Measurements from ENCODE around the gene PCDHGA1.
A peak's percentile ranks its signal among the peaks of the same experiment; 100 is the strongest.
"Not testable (repeated sequence)": the region's sequence is repeated elsewhere in the genome, so short reads cannot be mapped to it uniquely, and the experiment has no call there.

The PCDHGA1 gene

GRCh38 chr5:141414548-141415274, 84.4 kb downstream of the PCDHGA1 start:
- DNase-seq (ENCODE audit: low spot score); H2AK5ac ChIP-seq (ENCODE audit: low read depth, low read length); H3K4ac ChIP-seq (ENCODE audit: low read length); H2AFZ ChIP-seq (ENCODE audit: low read length); H2BK12ac ChIP-seq (ENCODE audit: low read length); H3K79me1 ChIP-seq (ENCODE audit: low read depth, low read length); H2BK15ac ChIP-seq (ENCODE audit: low read length); H4K91ac ChIP-seq (ENCODE audit: low read depth, low read length, poor library complexity); H2BK5ac ChIP-seq (ENCODE audit: low read length); H3K18ac ChIP-seq (ENCODE audit: low read length); H3K23ac ChIP-seq (ENCODE audit: low read depth, low read length, poor library complexity); H3K4me2 ChIP-seq (ENCODE audit: insufficient read depth, low read length, poor library complexity, severe bottlenecking); H2BK120ac ChIP-seq (ENCODE audit: low read depth, low read length); H3K4me1 ChIP-seq (ENCODE audit: control insufficient read depth in 2 of 2, insufficient read depth in 1 of 2, low read depth in 1 of 2, low read length in 2 of 2); H3K4me3 ChIP-seq (ENCODE audit: low read length in 2 of 2); H3K14ac ChIP-seq (ENCODE audit: low read length); H3K9ac ChIP-seq (ENCODE audit: low read depth, low read length, poor library complexity); H4K8ac ChIP-seq (ENCODE audit: low read depth, low read length); H3K27ac ChIP-seq (replicated peaks; ENCODE audit: low read length); H3K27me3 ChIP-seq (ENCODE audit: control insufficient read depth in 3 of 3, insufficient read depth in 3 of 3, low read depth in 1 of 3, low read length in 3 of 3): not testable (repeated sequence)
- Histone ChIP-seq H3K36me3 (replicated peaks in 1 of 2; ENCODE audit: control insufficient read depth in 2 of 2, insufficient read depth in 2 of 2, low read length in 2 of 2) (peaks cover 32 to 64% of the 10 kb centered on the region in 2 donors), H3K9me3 (replicated peaks in 1 of 2; ENCODE audit: control insufficient read depth in 2 of 2, insufficient read depth in 1 of 2, low read depth in 1 of 2, low read length in 2 of 2) (peaks cover 54 to 96% of the 10 kb centered on the region in 2 donors)
- no CpG with 5 or more reads among the region's 46 CpGs for WGBS, 2 donors (ENCODE audit: extremely low coverage in 2 of 2, insufficient read length in 2 of 2, insufficient replicate concordance in 1 of 2)

GRCh38 chr5:141415275-141415618, 84.9 kb downstream of the PCDHGA1 start:
- peaks cover 32 to 66% of the 10 kb centered on the region in 2 donors for H3K36me3 ChIP-seq (replicated peaks in 1 of 2; ENCODE audit: control insufficient read depth in 2 of 2, insufficient read depth in 2 of 2, low read length in 2 of 2)
- not testable (repeated sequence) for H4K8ac ChIP-seq (ENCODE audit: low read depth, low read length); H3K14ac ChIP-seq (ENCODE audit: low read length)

DNA sequence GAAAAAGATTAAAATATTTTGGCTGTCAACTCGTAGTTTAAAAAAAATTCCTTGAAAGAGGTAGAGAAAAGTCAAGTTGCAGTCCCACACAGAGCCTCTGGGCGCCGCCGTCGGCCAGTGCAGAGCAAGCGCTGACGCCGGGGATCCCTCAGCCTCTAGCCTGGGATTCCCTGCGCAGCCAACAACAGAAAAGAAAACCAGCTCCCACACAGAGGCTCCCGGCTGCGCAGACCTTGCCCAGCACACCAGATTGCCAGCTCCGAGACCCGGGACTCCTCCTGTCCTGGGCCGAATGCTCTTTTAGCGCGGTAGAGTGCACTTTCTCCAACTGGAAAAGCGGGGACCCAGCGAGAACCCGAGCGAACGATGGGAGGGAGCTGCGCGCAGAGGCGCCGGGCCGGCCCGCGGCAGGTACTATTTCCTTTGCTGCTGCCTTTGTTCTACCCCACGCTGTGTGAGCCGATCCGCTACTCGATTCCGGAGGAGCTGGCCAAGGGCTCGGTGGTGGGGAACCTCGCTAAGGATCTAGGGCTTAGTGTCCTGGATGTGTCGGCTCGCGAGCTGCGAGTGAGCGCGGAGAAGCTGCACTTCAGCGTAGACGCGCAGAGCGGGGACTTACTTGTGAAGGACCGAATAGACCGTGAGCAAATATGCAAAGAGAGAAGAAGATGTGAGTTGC, 87.3 kb downstream of the PCDHGA1 start, which contains the start of gene PCDHGB7:
PCDHGB7 (plus strand) TSS at position 184 of the 679 bp plus-strand sequence; CDS start at position 367, 183 bp downstream.
- Histone ChIP-seq H3K4me3 (ENCODE audit: low read length in 2 of 2) (peak within 1 kb of the TSS; percentile 45 to 71), H3K36me3 (replicated peaks in 1 of 2; ENCODE audit: control insufficient read depth in 2 of 2, insufficient read depth in 2 of 2, low read length in 2 of 2) (peaks cover 47 to 71% of the 10 kb centered on the region in 2 donors), H2AFZ (ENCODE audit: low read length) (peak within 1 kb of the TSS; percentile 55), H3K18ac (ENCODE audit: low read length) (peak within 1 kb of the TSS; percentile 54), H3K9me3 (replicated peaks in 1 of 2; ENCODE audit: control insufficient read depth in 2 of 2, insufficient read depth in 1 of 2, low read depth in 1 of 2, low read length in 2 of 2) (peaks cover 62 to 97% of the 10 kb centered on the region in 2 donors)
- H2AK5ac ChIP-seq (ENCODE audit: low read depth, low read length); H3K27me3 ChIP-seq (ENCODE audit: control insufficient read depth in 3 of 3, insufficient read depth in 3 of 3, low read depth in 1 of 3, low read length in 3 of 3); H3K4me2 ChIP-seq (ENCODE audit: insufficient read depth, low read length, poor library complexity, severe bottlenecking); H2BK5ac ChIP-seq (ENCODE audit: low read length); H3K9ac ChIP-seq (ENCODE audit: low read depth, low read length, poor library complexity); H4K91ac ChIP-seq (ENCODE audit: low read depth, low read length, poor library complexity); H2BK15ac ChIP-seq (ENCODE audit: low read length); H3K23ac ChIP-seq (ENCODE audit: low read depth, low read length, poor library complexity); H3K4ac ChIP-seq (ENCODE audit: low read length); H3K14ac ChIP-seq (ENCODE audit: low read length); H2BK120ac ChIP-seq (ENCODE audit: low read depth, low read length); H3K27ac ChIP-seq (replicated peaks; ENCODE audit: low read length); H2BK12ac ChIP-seq (ENCODE audit: low read length); H3K79me1 ChIP-seq (ENCODE audit: low read depth, low read length); H3K4me1 ChIP-seq (ENCODE audit: control insufficient read depth in 2 of 2, insufficient read depth in 1 of 2, low read depth in 1 of 2, low read length in 2 of 2); H4K8ac ChIP-seq (ENCODE audit: low read depth, low read length): not testable (repeated sequence)
- WGBS, 2 donors (ENCODE audit: extremely low coverage in 2 of 2, insufficient read length in 2 of 2, insufficient replicate concordance in 1 of 2) = no CpG with 5 or more reads among the region's 47 CpGs
- peak; percentile 38 for DNase-seq (ENCODE audit: low spot score)

More at GRCh38 chr5:141415275-141415618, 84.9 kb downstream of the PCDHGA1 start:
- H3K79me1 ChIP-seq (ENCODE audit: low read depth, low read length); H3K4me2 ChIP-seq (ENCODE audit: insufficient read depth, low read length, poor library complexity, severe bottlenecking); H3K4ac ChIP-seq (ENCODE audit: low read length); H3K4me3 ChIP-seq (ENCODE audit: low read length in 2 of 2); H2BK5ac ChIP-seq (ENCODE audit: low read length); H3K23ac ChIP-seq (ENCODE audit: low read depth, low read length, poor library complexity); H3K4me1 ChIP-seq (ENCODE audit: control insufficient read depth in 2 of 2, insufficient read depth in 1 of 2, low read depth in 1 of 2, low read length in 2 of 2); H3K27me3 ChIP-seq (ENCODE audit: control insufficient read depth in 3 of 3, insufficient read depth in 3 of 3, low read depth in 1 of 3, low read length in 3 of 3); H3K27ac ChIP-seq (replicated peaks; ENCODE audit: low read length); H2AK5ac ChIP-seq (ENCODE audit: low read depth, low read length); H2BK12ac ChIP-seq (ENCODE audit: low read length); H2BK15ac ChIP-seq (ENCODE audit: low read length); DNase-seq (ENCODE audit: low spot score); H2BK120ac ChIP-seq (ENCODE audit: low read depth, low read length); H3K9ac ChIP-seq (ENCODE audit: low read depth, low read length, poor library complexity); H4K91ac ChIP-seq (ENCODE audit: low read depth, low read length, poor library complexity); H3K18ac ChIP-seq (ENCODE audit: low read length); H2AFZ ChIP-seq (ENCODE audit: low read length): not testable (repeated sequence)
- peaks cover 53 to 96% of the 10 kb centered on the region in 2 donors for H3K9me3 ChIP-seq (replicated peaks in 1 of 2; ENCODE audit: control insufficient read depth in 2 of 2, insufficient read depth in 1 of 2, low read depth in 1 of 2, low read length in 2 of 2)
- no CpG with 5 or more reads among the region's 24 CpGs for WGBS, 2 donors (ENCODE audit: extremely low coverage in 2 of 2, insufficient read length in 2 of 2, insufficient replicate concordance in 1 of 2)

Data from neuronal stem cell (in vitro differentiated cells).